Heart left ventricle (tissue), 13 donors: ENCODE data around the gene ZNF792.

Experiments
- POLR2A ChIP-seq, 2 donors: fragments of 450-650 bp; IDR thresholded peaks; one replicate each; pipeline ENCODE4 v1.6.1; 2017; ENCODE audit warnings: antibody characterized with exemption in 2 of 2, mild to moderate bottlenecking in 2 of 2, moderate library complexity in 2 of 2
- TF ChIP-seq, protein P1 (sequence below), 12 donors: fragments of 200-600 bp; sonication (generic) in 4 of 12; IDR thresholded peaks; one replicate each; pipeline versions ENCODE4 v1.5.0 to v1.8.0; 2018 to 2022; ENCODE audit warnings: antibody characterized with exemption in 12 of 12, mild to moderate bottlenecking in 5 of 12
- donor health status: ischemic (EF 13 %, LVEDD 7.1; RV severe dilation, severe dysfunction).
- donor health status: DM: no; HTN: yes; CAD: no.
- donor health status: DM: no; HTN: no; CAD: no.
- donor health status: ischemic (EF 25% LVEDD 6.9; RV normal size, moderate dysfunction).
- donor health status: ischemic (EF 25% LVEDD 5.7; RV mildly dilated, moderate dysfunction).
- donor health status: ischemic (EF 35%, LVEDD 5.7; RV mildly dilated, moderate dysfunction).
- donor health status: nonischemic (EF 11% LVEDD 7.7; RV severe dilation, severe dysfunction).
- donor health status: DM: yes; HTN: yes; CAD: no.
- donor health status: PGD.
- donor health status: ischemic (EF 29% LVEDD 5.4; RV normal size, mild dysfunction).
- donor health status: nonischemic (EF 23%, LVEDD 6.1; RV moderate dilation, normal function).

DNA sequence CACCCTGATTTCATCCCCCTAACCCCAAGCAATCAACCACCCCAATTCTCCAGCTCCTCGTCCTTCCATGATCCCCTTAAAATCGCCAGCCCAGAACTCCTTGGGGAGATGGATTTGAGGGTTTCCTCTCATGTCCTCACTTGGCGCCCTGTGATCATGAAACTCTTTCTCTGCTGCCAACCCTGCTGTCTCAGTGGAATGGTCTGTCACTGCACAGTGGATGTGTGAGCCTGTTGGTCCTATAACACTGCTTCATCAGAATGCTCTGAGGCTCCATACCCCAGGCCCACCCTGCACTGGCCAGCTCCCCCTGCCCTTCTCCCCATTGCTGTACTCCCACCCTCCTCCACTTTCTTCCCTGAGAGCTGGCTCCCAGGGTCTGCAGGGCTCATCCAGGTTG lies 12.6 kb upstream of the ZNF792 start:
- TF ChIP-seq, protein P1, sequence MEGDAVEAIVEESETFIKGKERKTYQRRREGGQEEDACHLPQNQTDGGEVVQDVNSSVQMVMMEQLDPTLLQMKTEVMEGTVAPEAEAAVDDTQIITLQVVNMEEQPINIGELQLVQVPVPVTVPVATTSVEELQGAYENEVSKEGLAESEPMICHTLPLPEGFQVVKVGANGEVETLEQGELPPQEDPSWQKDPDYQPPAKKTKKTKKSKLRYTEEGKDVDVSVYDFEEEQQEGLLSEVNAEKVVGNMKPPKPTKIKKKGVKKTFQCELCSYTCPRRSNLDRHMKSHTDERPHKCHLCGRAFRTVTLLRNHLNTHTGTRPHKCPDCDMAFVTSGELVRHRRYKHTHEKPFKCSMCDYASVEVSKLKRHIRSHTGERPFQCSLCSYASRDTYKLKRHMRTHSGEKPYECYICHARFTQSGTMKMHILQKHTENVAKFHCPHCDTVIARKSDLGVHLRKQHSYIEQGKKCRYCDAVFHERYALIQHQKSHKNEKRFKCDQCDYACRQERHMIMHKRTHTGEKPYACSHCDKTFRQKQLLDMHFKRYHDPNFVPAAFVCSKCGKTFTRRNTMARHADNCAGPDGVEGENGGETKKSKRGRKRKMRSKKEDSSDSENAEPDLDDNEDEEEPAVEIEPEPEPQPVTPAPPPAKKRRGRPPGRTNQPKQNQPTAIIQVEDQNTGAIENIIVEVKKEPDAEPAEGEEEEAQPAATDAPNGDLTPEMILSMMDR (IDR thresholded peaks at IDR 0.05): no peak
- no peak for TF ChIP-seq POLR2A (IDR thresholded peaks at IDR 0.05)
